OCI-LY1 (cell line): ENCODE results near the gene SLU7.

Source experiments
- H2AFZ ChIP-seq: fragments of 200-600 bp; sonication (generic), shearing (Covaris generic); 2 replicates; pipeline ENCODE4 v1.6.0; 2014; ENCODE audit warnings: antibody characterized with exemption, mild to moderate bottlenecking, low read length
- H3F3A ChIP-seq: fragments of 200-600 bp; sonication (generic), shearing (Covaris generic); 2 replicates; pipeline ENCODE4 v1.6.0; 2014; ENCODE audit warnings: mild to moderate bottlenecking, antibody characterized with exemption, low read length, moderate library complexity; ENCODE audit not compliant: insufficient read depth
- H3K27ac ChIP-seq: fragments of 200-600 bp; sonication (generic); 2 replicates; pipeline ENCODE4 v1.5.1; 2014; ENCODE audit warnings: low read length, mixed run types, mild to moderate bottlenecking, low read depth; ENCODE audit not compliant: poor library complexity, severe bottlenecking
- H3K27me3 ChIP-seq: fragments of 200-600 bp; sonication (generic); 2 replicates; pipeline ENCODE4 v1.6.0; 2014; ENCODE audit warnings: antibody characterized with exemption, mild to moderate bottlenecking, low read length, moderate library complexity; ENCODE audit not compliant: insufficient read depth
- H3K36me3 ChIP-seq: fragments of 200-600 bp; sonication (generic); 2 replicates; pipeline ENCODE4 v1.6.1; 2014; ENCODE audit warnings: mild to moderate bottlenecking, antibody characterized with exemption, low read length, moderate library complexity, mixed read lengths; ENCODE audit not compliant: insufficient read depth
- H3K4me1 ChIP-seq: fragments of 200-600 bp; sonication (generic); 2 replicates; pipeline ENCODE4 v1.5.1; 2014; ENCODE audit warnings: mild to moderate bottlenecking, low read length, moderate library complexity; ENCODE audit not compliant: insufficient read depth, severe bottlenecking
- H3K4me2 ChIP-seq: fragments of 200-600 bp; sonication (generic), shearing (Covaris generic); 2 replicates; pipeline ENCODE4 v1.6.1; 2014; ENCODE audit warnings: low read length
- H3K4me3 ChIP-seq: fragments of 200-600 bp; sonication (generic); 2 replicates; pipeline ENCODE4 v1.5.1; 2014; ENCODE audit warnings: low read length, low read depth, mild to moderate bottlenecking, mixed read lengths; ENCODE audit not compliant: poor library complexity, severe bottlenecking
- H3K79me2 ChIP-seq: fragments of 200-600 bp; shearing (Covaris generic); 2 replicates; pipeline ENCODE4 v1.6.1; 2016; ENCODE audit warnings: mixed run types, low read length, mixed read lengths; ENCODE audit not compliant: insufficient read depth
- H3K9ac ChIP-seq: fragments of 200-600 bp; sonication (generic), shearing (Covaris generic); 2 replicates; pipeline ENCODE4 v1.6.1; 2014; ENCODE audit warnings: mild to moderate bottlenecking, low read length, mixed read lengths
- H3K9me2 ChIP-seq: fragments of 200-600 bp; sonication (generic), shearing (Covaris generic); 2 replicates; pipeline ENCODE4 v1.6.1; 2014; ENCODE audit warnings: low read depth, mild to moderate bottlenecking, low read length, mixed read lengths
- H3K9me3 ChIP-seq: fragments of 200-600 bp; shearing (Covaris generic); 2 replicates; pipeline ENCODE4 v1.6.1; 2014; ENCODE audit warnings: low read length, mixed read lengths
- H4K20me1 ChIP-seq: fragments of 200-600 bp; sonication (generic), shearing (Covaris generic); 2 replicates; pipeline ENCODE4 v1.6.0; 2016; ENCODE audit warnings: mild to moderate bottlenecking, low read length; ENCODE audit not compliant: insufficient read depth
- CTCF ChIP-seq: fragments of 200-600 bp; sonication (generic), shearing (Covaris generic); IDR thresholded peaks from 2 replicates; pipeline ENCODE4 v1.5.1; 2017; ENCODE audit warnings: mild to moderate bottlenecking, antibody characterized with exemption, low read length, moderate library complexity, mixed read lengths
- EZH2 ChIP-seq: fragments of 200-600 bp; sonication (generic), shearing (Covaris generic); IDR thresholded peaks from 2 replicates; pipeline ENCODE4 v1.8.0; 2017; ENCODE audit warnings: borderline replicate concordance, mixed run types, mild to moderate bottlenecking, antibody characterized with exemption, low read length, moderate library complexity, mixed read lengths

SLU7 gene

GRCh38 chr5:160397492-160397891 lies 21.4 kb downstream of the SLU7 start:
- Histone ChIP-seq H2AFZ (no peak overlapping the region), H3K27ac (no peak overlapping the region), H3K9me2 (no peaks in the 10 kb centered on the region), H3K4me2 (no peak overlapping the region), H3K36me3 (peaks cover 12% of the 10 kb centered on the region; the same call in 1 of the 2 replicates), H3K79me2 (no peaks in the 10 kb centered on the region), H3K9ac (no peak overlapping the region), H3K4me1 (peaks cover 15% of the 10 kb centered on the region), H3K9me3 (no peaks in the 10 kb centered on the region), H3K27me3 (no peaks in the 10 kb centered on the region), H3F3A (no peaks in the 10 kb centered on the region), H4K20me1 (no peaks in the 10 kb centered on the region), H3K4me3 (no peak overlapping the region)
- TF ChIP-seq CTCF: no peak
- TF ChIP-seq EZH2: no peak

DNA sequence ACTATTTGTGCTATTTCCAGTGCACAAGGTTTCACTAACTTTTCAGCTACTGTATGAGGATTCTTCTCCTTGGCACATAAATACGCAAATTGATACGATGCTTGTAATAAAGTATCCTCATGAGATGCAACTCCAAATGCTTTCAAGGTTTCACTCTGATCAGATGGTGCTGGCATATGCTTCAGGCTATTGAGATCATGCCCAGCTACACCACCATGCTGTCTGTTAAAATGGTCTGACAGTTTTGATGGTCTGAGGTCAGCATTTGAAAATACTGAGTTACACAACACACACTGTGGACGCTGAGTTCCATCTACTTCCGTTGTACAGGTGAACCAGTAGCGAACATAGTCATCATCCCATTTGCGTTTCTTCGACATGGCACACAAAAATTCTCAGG lies 23.8 kb downstream of the SLU7 start:
- Histone ChIP-seq H3K4me3 (no peak overlapping the region), H3K4me2 (no peak overlapping the region), H3K9me3 (no peaks in the 10 kb centered on the region), H3K79me2 (no peaks in the 10 kb centered on the region), H3K27ac (no peak overlapping the region), H3K9ac (no peak overlapping the region), H2AFZ (no peak overlapping the region), H3K4me1 (peaks cover 11% of the 10 kb centered on the region), H3K36me3 (no peaks in the 10 kb centered on the region), H3F3A (no peaks in the 10 kb centered on the region), H4K20me1 (no peaks in the 10 kb centered on the region), H3K9me2 (no peaks in the 10 kb centered on the region), H3K27me3 (no peaks in the 10 kb centered on the region)
- TF ChIP-seq EZH2 (no peak), CTCF (no peak)

DNA sequence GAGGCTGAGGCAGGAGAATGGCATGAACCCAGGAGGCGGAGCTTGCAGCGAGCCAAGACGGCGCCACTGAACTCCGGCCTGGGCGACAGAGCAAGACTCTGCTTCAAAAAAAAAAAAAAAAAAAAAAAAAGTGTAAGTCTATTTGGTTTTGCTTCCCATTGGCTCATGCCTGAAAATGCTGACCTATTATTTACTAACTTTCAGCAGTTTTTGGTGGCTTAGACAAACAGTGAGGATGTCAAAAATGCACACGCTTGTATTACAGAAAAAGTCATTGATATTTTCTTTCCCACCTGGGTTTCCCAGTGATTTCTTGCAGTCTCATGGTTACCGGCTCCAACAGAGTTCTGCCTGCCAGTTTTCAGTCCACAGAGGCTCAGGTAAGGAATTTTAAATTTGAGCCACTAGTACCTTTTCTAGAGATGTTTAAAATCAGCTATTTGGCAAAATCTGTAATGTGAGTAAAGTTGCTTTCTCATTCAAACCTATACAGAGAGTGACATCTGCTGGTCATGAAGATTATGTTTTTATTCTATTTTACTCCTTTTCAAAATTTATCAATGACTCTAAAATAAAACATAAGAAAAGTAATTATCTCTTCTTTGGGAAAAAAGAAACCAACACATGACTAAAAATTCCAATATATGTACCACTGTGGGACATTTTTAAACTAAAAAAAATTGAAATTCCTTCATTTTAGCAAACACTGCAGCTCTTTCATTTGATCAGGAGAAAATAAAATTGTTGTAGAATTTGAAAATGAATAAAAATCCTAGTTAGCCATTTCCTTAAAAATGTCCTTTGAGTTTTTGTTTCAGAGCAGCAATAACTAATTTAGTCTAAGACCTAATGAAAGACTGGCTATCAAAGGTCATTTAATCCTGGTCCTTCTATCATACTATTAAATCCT lies 27.8 kb downstream of the SLU7 start:
- no peak for TF ChIP-seq EZH2
- peak; percentile 70 for TF ChIP-seq CTCF
- no peak overlapping the region for H3K27ac ChIP-seq
- no peaks in the 10 kb centered on the region for H3K9me2 ChIP-seq
- H3K4me3 ChIP-seq: no peak overlapping the region
- H3K4me1 ChIP-seq: no peaks in the 10 kb centered on the region
- no peaks in the 10 kb centered on the region for H4K20me1 ChIP-seq
- no peak overlapping the region for H3K4me2 ChIP-seq
- H3K27me3 ChIP-seq: no peaks in the 10 kb centered on the region
- no peaks in the 10 kb centered on the region for H3K36me3 ChIP-seq
- peaks cover 5% of the 10 kb centered on the region; the same call in 1 of the 2 replicates for H3K9me3 ChIP-seq
- no peaks in the 10 kb centered on the region for H3K79me2 ChIP-seq
- H3F3A ChIP-seq: no peaks in the 10 kb centered on the region
- H2AFZ ChIP-seq: no peak overlapping the region
- H3K9ac ChIP-seq: no peak overlapping the region
